ENCODE measurements around the gene SEC22A.

Gene SEC22A

GRCh38 chr3:123290107-123290930 is 88.6 kb downstream of the SEC22A start:
- DNase-seq = no peak

GRCh38 chr3:123290962-123291361 is 89.2 kb downstream of the SEC22A start:
- no peak for DNase-seq

- DNase-seq = no peak
Measured at GRCh38 chr3:123291404-123291803, 89.7 kb downstream of the SEC22A start.

- DNase-seq = no peak
Measured at GRCh38 chr3:123292321-123293310, 90.9 kb downstream of the SEC22A start.

- DNase-seq = no peak
Measured at GRCh38 chr3:123294296-123294938, 92.7 kb downstream of the SEC22A start.

- no peak for DNase-seq
Measured at GRCh38 chr3:123295171-123295900, 93.6 kb downstream of the SEC22A start.

- no peak for DNase-seq
Measured at GRCh38 chr3:123295901-123296250, 94.1 kb downstream of the SEC22A start.

- DNase-seq = no peak
Measured at GRCh38 chr3:123296261-123296660, 94.5 kb downstream of the SEC22A start.

- DNase-seq = no peak
Measured at GRCh38 chr3:123296836-123297626, 95.3 kb downstream of the SEC22A start.

- DNase-seq = no peak
Measured at GRCh38 chr3:123297627-123297899, 95.8 kb downstream of the SEC22A start.

GRCh38 chr3:123298903-123299302 is 97.2 kb downstream of the SEC22A start:
- DNase-seq = no peak

- no peak for DNase-seq
Measured at GRCh38 chr3:123299581-123299980, 97.8 kb downstream of the SEC22A start.

- DNase-seq = no peak
Measured at GRCh38 chr3:123300056-123300455, 98.3 kb downstream of the SEC22A start.

- DNase-seq = no peak
Measured at GRCh38 chr3:123300583-123300982, 98.8 kb downstream of the SEC22A start.

- DNase-seq = no peak
Measured at GRCh38 chr3:123301331-123302184, 99.8 kb downstream of the SEC22A start.

- DNase-seq = no peak
Measured at GRCh38 chr3:123302961-123303360, 101.2 kb downstream of the SEC22A start.

GRCh38 chr3:123303976-123304560 is 102.3 kb downstream of the SEC22A start:
- no peak for DNase-seq

- no peak for DNase-seq
Measured at GRCh38 chr3:123305192-123305591, 103.4 kb downstream of the SEC22A start.

GRCh38 chr3:123307064-123307463 is 105.3 kb downstream of the SEC22A start:
- no peak for DNase-seq

- DNase-seq = no peak
Measured at GRCh38 chr3:123310186-123310585, 108.4 kb downstream of the SEC22A start.

- DNase-seq = no peak
Measured at GRCh38 chr3:123310741-123311140, 109.0 kb downstream of the SEC22A start.
